K562 (cell line): ENCODE data around the gene GTPBP2. TPM values are rescaled to one million over a fixed set of nuclear protein-coding genes. Genes with fewer than 3 reads are reported as not detected.

Experiments
- ARNT ChIP-seq, 2 experiments: fragments of 450-650 bp; IDR thresholded peaks; 2 replicates each; pipeline ENCODE4 v1.6.1; 2016; ENCODE audit warnings: mild to moderate bottlenecking in 1 of 2
- CEBPZ ChIP-seq: fragments of 150-350 bp; IDR thresholded peaks from 2 replicates; pipeline ENCODE4 v1.6.1; 2014; ENCODE audit warnings: low read depth, mild to moderate bottlenecking, low read length, borderline replicate concordance
- FIP1L1 ChIP-seq: fragments of 200-400 bp; formaldehyde crosslinking; IDR thresholded peaks from 2 replicates; pipeline ENCODE4 v1.6.1; 2018; ENCODE audit warnings: mild to moderate bottlenecking, low read depth, low read length; ENCODE audit not compliant: poor library complexity, severe bottlenecking
- HMG20A ChIP-seq: fragments of 450-650 bp; formaldehyde crosslinking; conservative IDR thresholded peaks from 2 replicates; pipeline ENCODE4 v1.4.0; 2020; ENCODE audit warnings: mild to moderate bottlenecking, mixed read lengths
- LEF1 ChIP-seq: fragments of 450-650 bp; IDR thresholded peaks from 2 replicates; pipeline ENCODE4 v1.6.1; 2016; ENCODE audit warnings: mild to moderate bottlenecking
- MBD1 ChIP-seq: fragments of 250-450 bp; sonication (Bioruptor Pico); IDR thresholded peaks from 2 replicates; pipeline ENCODE4 v1.8.0; 2022; ENCODE audit warnings: inconsistent platforms
- MLX ChIP-seq, 2 experiments: fragments of 450-650 bp in 1 of 2; sonication (generic) in 1 of 2; formaldehyde crosslinking; conservative IDR thresholded peaks; 2 replicates each; pipeline versions ENCODE4 v1.4.0 to v1.8.1; 2020 to 2022; ENCODE audit warnings: mild to moderate bottlenecking in 1 of 2, missing genetic modification reagents in 1 of 2
- PYGO2 ChIP-seq: fragments of 450-650 bp; IDR thresholded peaks from 2 replicates; pipeline ENCODE4 v1.6.1; 2016; ENCODE audit warnings: mild to moderate bottlenecking, missing genetic modification characterization, moderate library complexity, missing compliant biosample characterization
- RB1 ChIP-seq: fragments of 450-650 bp; IDR thresholded peaks from 2 replicates; pipeline ENCODE4 v1.6.1; 2017; ENCODE audit warnings: low read depth, mild to moderate bottlenecking
- SAFB2 ChIP-seq: fragments of 200-400 bp; formaldehyde crosslinking; IDR thresholded peaks from 2 replicates; pipeline ENCODE4 v1.6.1; 2018; ENCODE audit warnings: borderline replicate concordance, low read length, low read depth, moderate library complexity; ENCODE audit not compliant: severe bottlenecking
- TOE1 ChIP-seq, 2 experiments: fragments of 450-650 bp in 1 of 2; sonication (generic) in 1 of 2; formaldehyde crosslinking in 1 of 2; IDR thresholded peaks; 2 replicates each; pipeline versions ENCODE4 v1.7.1 to v1.8.0; 2016 to 2022; ENCODE audit warnings: borderline replicate concordance in 2 of 2, mild to moderate bottlenecking in 2 of 2, antibody characterized with exemption in 1 of 2, inconsistent platforms in 1 of 2, low read depth in 1 of 2, missing genetic modification reagents in 1 of 2, moderate library complexity in 1 of 2
- VEZF1 ChIP-seq: fragments of 200-800 bp; sonication (Bioruptor generic); IDR thresholded peaks from 2 replicates; pipeline ENCODE4 v1.6.1; 2017; ENCODE audit warnings: missing genetic modification characterization, missing compliant biosample characterization
- ZNF174 ChIP-seq: fragments of 250-450 bp; sonication (Bioruptor Pico); IDR thresholded peaks from 2 replicates; pipeline ENCODE4 v1.4.0; 2020; ENCODE audit warnings: mild to moderate bottlenecking
- ZNF354B ChIP-seq: fragments of 250-450 bp; sonication (Bioruptor Pico); IDR thresholded peaks from 2 replicates; pipeline ENCODE4 v1.4.0; 2020
- polyA plus RNA-seq, 8 experiments: library from polyadenylated mRNA; depleted of rRNA in 4 of 8; stranded (reverse) in 5 of 8; unstranded in 3 of 8; fragments of >200 nt; fragmentation: Nextera tagmentation in 2 of 8; fragmentation: Illumina TruSeq in 1 of 8; extraction: Ambion mirVana in 2 of 8; extraction: Trizol in 1 of 8; gene quantifications; 2 replicates each; pipeline versions ENCODE4 v1.2.1 to v1.2.3, GENCODE V29; 2011 to 2014; ENCODE audit warnings: inconsistent platforms in 1 of 8, missing spikeins in 1 of 8
- total RNA-seq, 7 experiments: library from RNA; depleted of rRNA in 6 of 7; stranded (reverse); fragments of >200 nt in 6 of 7; fragmentation: Illumina TruSeq in 2 of 7; extraction: Trizol in 2 of 7; gene quantifications; 2 replicates each; pipeline versions ENCODE4 v1.2.1 to v1.2.3, GENCODE V29; 2011 to 2021; ENCODE audit warnings: low replicate concordance in 1 of 7
- TF ChIP-seq, protein P1 (sequence below), 2 experiments: IDR thresholded peaks in 1 of 2; conservative IDR thresholded peaks in 1 of 2; 2 replicates each; pipeline ENCODE4 v1.6.1; 2016; ENCODE audit warnings: low read depth in 2 of 2, mild to moderate bottlenecking in 1 of 2, missing compliant biosample characterization in 1 of 2, missing genetic modification characterization in 1 of 2, moderate library complexity in 1 of 2

The GTPBP2 gene
- total and polyA plus RNA-seq, 9 of the 15 experiments (the other 6 are each of a cell fraction or from before 2014, with no cell fraction given) = 48.4 to 196 (median 111) TPM

- TF ChIP-seq MBD1 (no peak), SAFB2 (no peak), MLX (CRISPR knock-in tag; conservative IDR thresholded peaks at IDR 0.05) (no peak), ZNF174 (CRISPR knock-in tag) (peak; percentile 66; the same call in 1 of the 2 replicates), VEZF1 (CRISPR knock-in tag) (peak; percentile 67), ARNT (IDR thresholded peaks at IDR 0.05) (peak in 1 of 2 experiments; percentile 96; a peak in 2 of 4 replicates), ZNF354B (CRISPR knock-in tag) (0 out of 2 replicates have a peak, but pooled peaks have one; percentile 47), LEF1 (peak; percentile 98), RB1 (0 out of 2 replicates have a peak, but pooled peaks have one; percentile 33), CEBPZ (no peak), PYGO2 (tag) (peak; percentile 76; the same call in 1 of the 2 replicates), HMG20A (no peak), TOE1 (IDR thresholded peaks at IDR 0.05; ENCODE audit: borderline replicate concordance) (peak; percentile 82), TOE1 (CRISPR knock-in tag; IDR thresholded peaks at IDR 0.05; ENCODE audit: borderline replicate concordance, low read depth) (no peak), FIP1L1 (no peak)
- TF ChIP-seq, protein P1, sequence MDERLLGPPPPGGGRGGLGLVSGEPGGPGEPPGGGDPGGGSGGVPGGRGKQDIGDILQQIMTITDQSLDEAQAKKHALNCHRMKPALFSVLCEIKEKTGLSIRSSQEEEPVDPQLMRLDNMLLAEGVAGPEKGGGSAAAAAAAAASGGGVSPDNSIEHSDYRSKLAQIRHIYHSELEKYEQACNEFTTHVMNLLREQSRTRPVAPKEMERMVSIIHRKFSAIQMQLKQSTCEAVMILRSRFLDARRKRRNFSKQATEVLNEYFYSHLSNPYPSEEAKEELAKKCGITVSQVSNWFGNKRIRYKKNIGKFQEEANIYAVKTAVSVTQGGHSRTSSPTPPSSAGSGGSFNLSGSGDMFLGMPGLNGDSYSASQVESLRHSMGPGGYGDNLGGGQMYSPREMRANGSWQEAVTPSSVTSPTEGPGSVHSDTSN (CRISPR knock-in tag; IDR thresholded peaks at IDR 0.05; ENCODE audit: low read depth) = peak; percentile 76
- TF ChIP-seq, protein P1 (tag; conservative IDR thresholded peaks at IDR 0.05; ENCODE audit: low read depth) = peak; percentile 85
These were observed 2.0 kb upstream of the GTPBP2 start (continued) for GRCh38 chr6:43630980-43631619.
